T-helper 2 cell treated with Interferon-gamma antibody and Interleukin-4, amounts not matched to agents 5 μg/mL and 100 μg/mL, for 36 hours (primary cell): ENCODE measurements around the gene KIF3A.

ENCODE experiments used
- DNase-seq: peaks from one replicate; pipeline ENCODE4 v3.0.0; 2021; ENCODE audit warnings: low spot score
- H3K27ac Mint-ChIP-seq: one replicate; pipeline ENCODE4 v1.8.0; 2021; ENCODE audit warnings: mild to moderate bottlenecking, mixed read lengths
- H3K27me3 Mint-ChIP-seq: one replicate; pipeline ENCODE4 v1.8.0; 2021; ENCODE audit warnings: low read depth, mixed read lengths
- H3K36me3 Mint-ChIP-seq: one replicate; pipeline ENCODE4 v1.8.0; 2021; ENCODE audit warnings: low read depth, mixed read lengths
- H3K4me1 Mint-ChIP-seq: one replicate; pipeline ENCODE4 v1.8.0; 2021; ENCODE audit warnings: low read depth, mixed read lengths
- H3K4me3 Mint-ChIP-seq: one replicate; pipeline ENCODE4 v1.8.0; 2022; ENCODE audit warnings: mild to moderate bottlenecking, moderate library complexity, mixed read lengths
- H3K9me3 Mint-ChIP-seq: one replicate; pipeline ENCODE4 v1.8.0; 2021; ENCODE audit warnings: mixed read lengths

Gene KIF3A

DNA sequence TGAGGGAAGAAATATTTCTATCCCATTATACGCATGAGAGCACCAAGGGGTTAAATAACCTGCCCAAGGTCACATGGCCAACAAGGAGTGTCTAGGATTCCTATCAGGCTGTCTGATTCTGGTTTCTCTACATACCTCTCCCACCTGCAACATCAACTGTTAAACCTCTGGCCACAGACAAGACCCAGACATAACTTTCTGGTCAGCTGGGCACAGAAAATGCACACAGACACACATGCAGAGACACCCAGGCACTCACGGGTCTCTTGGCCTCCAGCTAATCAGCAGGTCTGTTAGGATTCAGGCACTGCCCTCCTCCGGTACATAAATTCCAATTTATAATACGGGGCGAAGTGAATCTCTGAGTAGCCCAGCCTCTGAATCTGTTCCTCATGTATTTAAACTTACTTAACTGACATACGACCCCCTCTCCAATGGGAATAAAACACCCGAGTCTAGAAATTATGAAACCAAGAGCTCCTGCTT lies 38.2 kb upstream of the KIF3A start:
- no peak for DNase-seq
- no peak overlapping the region for H3K27ac Mint-ChIP-seq
- H3K9me3 Mint-ChIP-seq: no peaks in the 10 kb centered on the region
- peaks cover 50% of the 10 kb centered on the region for H3K27me3 Mint-ChIP-seq
- H3K4me1 Mint-ChIP-seq: peaks cover 16% of the 10 kb centered on the region
- peak overlapping the region; percentile 15 for H3K4me3 Mint-ChIP-seq
- H3K36me3 Mint-ChIP-seq: no peaks in the 10 kb centered on the region

- no peak for DNase-seq
- Mint-ChIP-seq H3K9me3 (no peaks in the 10 kb centered on the region), H3K27ac (no peak overlapping the region), H3K4me3 (no peak overlapping the region), H3K27me3 (peaks cover 46% of the 10 kb centered on the region), H3K36me3 (no peaks in the 10 kb centered on the region), H3K4me1 (peaks cover 12% of the 10 kb centered on the region)
These were observed 37.5 kb upstream of the KIF3A start for GRCh38 chr5:132774896-132775295.

- no peaks in the 10 kb centered on the region for H3K9me3 Mint-ChIP-seq
- peaks cover 9% of the 10 kb centered on the region for H3K4me1 Mint-ChIP-seq
- no peak overlapping the region for H3K4me3 Mint-ChIP-seq
- no peak for DNase-seq
- no peak overlapping the region for H3K27ac Mint-ChIP-seq
- peaks cover 43% of the 10 kb centered on the region for H3K27me3 Mint-ChIP-seq
- no peaks in the 10 kb centered on the region for H3K36me3 Mint-ChIP-seq
These were observed 37.1 kb upstream of the KIF3A start for GRCh38 chr5:132774406-132774805.

GRCh38 chr5:132773601-132774355 lies 36.4 kb upstream of the KIF3A start:
- Mint-ChIP-seq H3K4me3 (no peak overlapping the region), H3K4me1 (peaks cover 7% of the 10 kb centered on the region), H3K36me3 (no peaks in the 10 kb centered on the region), H3K27ac (no peak overlapping the region), H3K9me3 (no peaks in the 10 kb centered on the region), H3K27me3 (peaks cover 36% of the 10 kb centered on the region)
- DNase-seq: no peak

DNA sequence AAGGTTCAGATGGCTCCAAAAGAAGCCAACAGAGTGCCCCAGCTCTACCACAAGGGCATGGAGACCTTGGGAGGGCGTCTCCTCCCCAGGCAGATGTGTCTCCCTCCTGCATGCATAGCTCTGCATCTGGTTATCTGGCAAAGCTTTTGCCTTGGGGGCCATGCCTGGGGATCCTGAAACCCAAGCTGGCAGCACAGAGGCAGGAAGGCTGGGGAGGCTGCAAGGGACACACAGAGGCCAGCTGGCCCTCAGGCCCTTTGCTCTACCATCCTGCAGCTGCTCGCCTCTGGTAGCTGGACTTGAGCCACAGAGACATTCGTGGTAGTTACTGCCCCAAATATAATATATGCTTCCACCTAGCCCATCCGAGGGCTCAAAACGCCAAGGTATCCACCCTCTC lies 35.8 kb upstream of the KIF3A start:
- Mint-ChIP-seq H3K36me3 (no peaks in the 10 kb centered on the region), H3K27me3 (peaks cover 31% of the 10 kb centered on the region), H3K9me3 (no peaks in the 10 kb centered on the region), H3K4me1 (peaks cover 6% of the 10 kb centered on the region), H3K4me3 (no peak overlapping the region), H3K27ac (no peak overlapping the region)
- no peak for DNase-seq

DNA sequence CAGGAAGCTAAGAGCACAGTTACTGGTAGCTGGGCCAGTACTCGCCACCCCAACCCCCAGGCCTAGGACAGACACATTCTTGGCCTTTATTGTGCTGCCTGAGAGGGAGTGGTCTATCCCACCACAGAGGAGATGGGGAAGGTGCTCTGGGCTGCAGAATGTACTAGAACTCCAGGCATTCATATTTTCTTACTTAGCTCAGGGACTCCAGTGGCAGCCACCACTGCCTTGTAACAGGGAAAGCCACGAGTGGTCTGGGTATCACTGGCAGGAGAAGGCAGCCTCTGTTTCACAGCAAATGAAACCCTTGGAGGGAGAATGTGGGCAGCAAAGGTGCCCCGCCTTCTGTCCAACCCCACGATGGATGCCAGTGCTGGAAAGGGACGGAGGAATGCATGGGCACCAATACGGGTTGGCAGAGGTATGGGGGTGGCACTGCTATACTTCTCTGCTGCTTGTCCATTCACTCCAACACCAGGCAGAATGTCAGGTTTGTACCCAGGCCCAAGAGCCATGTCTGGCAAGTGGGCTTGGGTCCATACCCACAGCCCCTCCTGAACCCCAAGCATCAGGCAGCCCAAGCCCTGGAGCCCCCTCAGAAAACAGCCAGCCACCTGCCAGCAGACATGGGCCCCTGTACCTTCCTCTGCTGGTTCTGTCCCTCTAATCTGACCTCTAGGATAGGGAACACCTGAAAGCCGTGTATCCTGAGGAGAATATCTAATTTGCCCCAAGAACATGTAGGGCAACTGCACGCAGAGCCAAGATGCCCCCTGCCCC lies 35.1 kb upstream of the KIF3A start:
- no peak for DNase-seq
- Mint-ChIP-seq H3K27ac (no peak overlapping the region), H3K4me1 (peaks cover 2% of the 10 kb centered on the region), H3K27me3 (peaks cover 27% of the 10 kb centered on the region), H3K9me3 (no peaks in the 10 kb centered on the region), H3K36me3 (no peaks in the 10 kb centered on the region), H3K4me3 (no peak overlapping the region)

GRCh38 chr5:132771503-132771998 lies 34.2 kb upstream of the KIF3A start:
- Mint-ChIP-seq H3K27me3 (peaks cover 27% of the 10 kb centered on the region), H3K9me3 (no peaks in the 10 kb centered on the region), H3K36me3 (no peaks in the 10 kb centered on the region), H3K27ac (no peak overlapping the region), H3K4me3 (no peak overlapping the region), H3K4me1 (peaks cover 2% of the 10 kb centered on the region)
- DNase-seq: no peak

GRCh38 chr5:132770476-132771159 lies 33.3 kb upstream of the KIF3A start:
- no peaks in the 10 kb centered on the region for H3K36me3 Mint-ChIP-seq
- H3K4me3 Mint-ChIP-seq: no peak overlapping the region
- DNase-seq: no peak
- no peaks in the 10 kb centered on the region for H3K9me3 Mint-ChIP-seq
- H3K4me1 Mint-ChIP-seq: peaks cover 2% of the 10 kb centered on the region
- no peak overlapping the region for H3K27ac Mint-ChIP-seq
- peaks cover 21% of the 10 kb centered on the region for H3K27me3 Mint-ChIP-seq

GRCh38 chr5:132768485-132768868 lies 31.1 kb upstream of the KIF3A start:
- Mint-ChIP-seq H3K36me3 (peaks cover 1% of the 10 kb centered on the region), H3K4me1 (no peaks in the 10 kb centered on the region), H3K27me3 (peaks cover 3% of the 10 kb centered on the region), H3K4me3 (no peak overlapping the region), H3K27ac (no peak overlapping the region), H3K9me3 (no peaks in the 10 kb centered on the region)
- no peak for DNase-seq

DNA sequence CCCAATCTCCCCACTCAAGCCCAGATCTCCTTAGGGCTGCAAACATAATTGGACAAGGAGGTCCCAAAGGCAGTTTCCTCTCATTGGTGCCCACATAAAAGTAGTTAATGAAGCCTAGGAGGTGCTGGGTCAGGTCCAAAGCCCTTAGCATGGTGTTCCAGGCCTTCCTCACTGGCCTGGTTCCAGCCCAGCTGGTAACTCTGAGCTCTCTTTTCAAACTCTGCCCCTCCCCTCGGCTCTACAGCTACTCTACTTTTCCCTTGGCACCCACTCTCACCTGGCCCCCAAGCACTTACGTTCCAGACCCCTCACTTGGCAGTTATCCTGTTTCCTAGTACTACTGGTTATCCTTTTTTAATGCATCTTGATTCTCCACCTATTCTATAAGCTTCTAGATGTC lies 29.8 kb upstream of the KIF3A start:
- Mint-ChIP-seq H3K4me3 (no peak overlapping the region), H3K9me3 (no peaks in the 10 kb centered on the region)

DNA sequence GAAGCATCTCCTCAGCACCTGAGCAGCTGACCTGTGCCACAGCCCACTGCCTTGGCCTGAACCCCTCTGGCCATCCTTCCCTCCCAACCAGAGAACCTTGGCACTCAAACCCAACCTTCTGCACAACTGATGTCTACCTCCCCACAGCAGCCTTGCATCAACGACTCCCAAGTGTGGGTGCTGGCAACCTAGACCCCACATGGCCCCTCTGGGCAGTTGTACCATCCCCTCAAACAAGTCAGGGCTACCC lies 29.4 kb upstream of the KIF3A start:
- H3K27me3 Mint-ChIP-seq: no peaks in the 10 kb centered on the region
- no peak overlapping the region for H3K4me3 Mint-ChIP-seq
- H3K27ac Mint-ChIP-seq: no peak overlapping the region
- H3K36me3 Mint-ChIP-seq: peaks cover 5% of the 10 kb centered on the region
- DNase-seq: no peak
- H3K4me1 Mint-ChIP-seq: no peaks in the 10 kb centered on the region
- no peaks in the 10 kb centered on the region for H3K9me3 Mint-ChIP-seq

More for the DNA sequence above, 29.8 kb upstream of the KIF3A start:
- Mint-ChIP-seq H3K27me3 (no peaks in the 10 kb centered on the region), H3K4me1 (no peaks in the 10 kb centered on the region), H3K27ac (no peak overlapping the region), H3K36me3 (peaks cover 5% of the 10 kb centered on the region)
- no peak for DNase-seq

- Mint-ChIP-seq H3K9me3 (no peaks in the 10 kb centered on the region), H3K27ac (no peak overlapping the region)
These were observed 28.9 kb upstream of the KIF3A start for GRCh38 chr5:132766020-132766805.

GRCh38 chr5:132765311-132766019 lies 28.1 kb upstream of the KIF3A start:
- H3K27me3 Mint-ChIP-seq: no peaks in the 10 kb centered on the region
- H3K4me3 Mint-ChIP-seq: no peak overlapping the region
- peaks cover 11% of the 10 kb centered on the region for H3K36me3 Mint-ChIP-seq
- no peaks in the 10 kb centered on the region for H3K4me1 Mint-ChIP-seq
- H3K9me3 Mint-ChIP-seq: no peaks in the 10 kb centered on the region
- DNase-seq: no peak
- H3K27ac Mint-ChIP-seq: no peak overlapping the region

More at GRCh38 chr5:132766020-132766805, 28.9 kb upstream of the KIF3A start:
- H3K27me3 Mint-ChIP-seq: no peaks in the 10 kb centered on the region
- DNase-seq: no peak
- H3K4me1 Mint-ChIP-seq: no peaks in the 10 kb centered on the region
- peaks cover 8% of the 10 kb centered on the region for H3K36me3 Mint-ChIP-seq
- H3K4me3 Mint-ChIP-seq: no peak overlapping the region
